ENCODE results near the gene TMEM135.
"Not testable (repeated sequence)": the region's sequence is repeated elsewhere in the genome, so short reads cannot be mapped to it uniquely, and the experiment has no call there.

TMEM135 gene

DNA sequence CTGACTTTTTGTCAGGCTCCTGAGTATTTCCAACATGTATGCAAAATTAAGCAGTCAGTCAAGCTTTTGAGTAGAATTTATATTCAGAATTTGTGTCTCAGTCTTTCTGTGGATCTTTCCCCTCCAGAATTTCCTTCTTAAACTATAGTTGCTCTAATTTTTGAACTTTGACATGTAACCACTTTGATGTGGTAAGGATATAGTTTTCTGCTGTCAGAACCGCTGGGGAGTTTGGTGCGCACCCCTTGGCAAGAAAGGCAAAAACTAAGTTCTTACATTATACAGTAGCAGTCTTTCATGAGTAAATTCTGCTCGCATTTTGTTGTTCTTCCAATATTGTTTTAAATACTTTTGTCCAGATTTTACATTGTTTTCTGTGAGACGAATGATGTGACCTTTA lies 105.9 kb downstream of the TMEM135 start:
- no peak for DNase-seq

DNA sequence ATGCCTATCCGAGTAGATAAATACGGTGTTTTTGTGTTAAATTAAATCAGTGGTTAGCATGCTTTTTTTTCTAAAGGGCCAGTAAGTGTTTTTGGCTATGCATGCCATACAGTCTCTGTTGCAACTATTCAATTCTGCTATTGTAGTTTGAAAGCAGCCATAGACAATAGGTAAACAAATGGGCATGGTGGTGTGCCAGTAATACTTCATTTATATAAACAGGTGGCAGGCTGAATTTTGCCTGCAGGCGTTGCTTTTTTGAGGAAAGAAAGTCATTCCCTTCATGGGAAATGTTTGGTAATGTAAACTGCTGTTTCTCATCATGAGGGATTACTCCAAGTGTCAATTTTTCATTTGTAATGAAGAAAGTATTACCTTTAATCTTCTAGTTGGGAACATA lies 106.5 kb downstream of the TMEM135 start:
- no peak for DNase-seq

DNA sequence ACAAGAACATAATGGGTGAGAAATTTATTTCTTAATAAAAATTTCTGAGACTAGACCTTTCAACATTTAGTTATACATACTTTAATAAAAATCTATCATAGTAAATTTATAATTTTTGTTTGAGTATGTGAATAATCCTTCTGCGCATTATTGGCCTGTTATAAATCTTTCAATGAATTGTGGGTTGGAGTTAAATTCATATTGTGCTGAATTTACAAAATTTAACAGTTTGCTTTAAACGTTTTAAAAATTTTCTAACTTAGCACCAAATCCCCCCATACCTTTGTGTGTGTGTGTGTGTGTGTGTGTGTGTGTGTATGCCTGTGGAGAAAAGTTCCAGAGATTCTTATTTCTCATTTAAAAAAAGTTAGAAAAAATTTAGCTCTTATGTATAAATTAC lies 111.0 kb downstream of the TMEM135 start:
- no peak for DNase-seq

DNA sequence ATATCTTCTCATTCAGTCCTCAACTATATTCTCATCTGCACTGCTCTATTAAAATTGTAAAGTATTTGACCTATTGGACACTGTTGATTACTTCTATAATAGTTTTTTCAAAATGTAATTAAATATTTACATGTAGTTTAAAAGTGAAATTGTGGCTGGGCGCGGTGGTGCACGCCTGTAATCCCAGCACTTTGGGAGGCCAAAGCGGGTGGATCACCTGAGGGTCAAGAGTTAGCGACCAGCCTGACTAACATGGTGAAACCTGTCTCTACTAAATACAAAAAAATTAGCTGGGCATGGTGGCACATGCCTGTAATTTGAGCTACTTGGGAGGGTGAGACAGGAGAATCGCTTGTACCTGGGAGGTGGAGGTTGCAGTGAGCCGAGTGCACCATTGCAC lies 112.0 kb downstream of the TMEM135 start:
- not testable (repeated sequence) for DNase-seq

DNA sequence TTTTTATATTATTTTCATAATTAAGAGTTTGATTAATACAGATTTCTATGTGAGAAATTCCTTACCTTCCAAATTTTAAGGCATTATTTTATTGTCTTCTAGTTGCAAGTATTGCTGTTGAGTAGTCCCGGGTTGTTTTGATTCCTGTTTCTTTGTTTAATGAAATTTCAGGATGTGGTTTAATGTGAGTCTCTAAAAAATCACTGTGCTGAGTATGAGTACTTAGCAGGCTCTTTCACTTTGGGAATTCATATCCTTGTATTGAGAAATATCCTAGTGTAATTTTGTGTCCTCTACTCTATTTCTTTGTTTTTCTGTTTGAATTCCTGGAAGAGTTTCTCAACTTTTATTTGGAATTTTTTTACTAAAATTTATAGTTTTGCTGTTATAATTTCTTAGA lies 113.2 kb downstream of the TMEM135 start:
- no peak for DNase-seq

DNA sequence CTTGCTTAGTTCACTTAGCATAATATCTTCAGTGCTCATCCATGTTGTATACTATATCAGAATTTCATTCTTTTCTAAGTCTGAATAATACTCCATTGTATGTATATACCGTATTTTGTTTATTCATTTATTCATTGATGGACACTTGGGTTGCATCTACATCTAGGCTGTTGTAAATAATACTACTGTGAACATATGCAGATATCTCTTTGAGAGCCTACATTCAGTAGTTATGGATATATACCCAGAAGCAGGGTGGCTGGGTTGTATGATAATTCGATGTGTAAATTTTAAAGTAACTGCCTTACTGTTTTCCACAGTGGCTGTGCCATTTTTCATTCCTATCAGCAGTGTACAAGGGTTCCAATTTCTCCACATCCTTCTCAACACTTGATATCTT lies 116.5 kb downstream of the TMEM135 start:
- DNase-seq, result no peak

DNA sequence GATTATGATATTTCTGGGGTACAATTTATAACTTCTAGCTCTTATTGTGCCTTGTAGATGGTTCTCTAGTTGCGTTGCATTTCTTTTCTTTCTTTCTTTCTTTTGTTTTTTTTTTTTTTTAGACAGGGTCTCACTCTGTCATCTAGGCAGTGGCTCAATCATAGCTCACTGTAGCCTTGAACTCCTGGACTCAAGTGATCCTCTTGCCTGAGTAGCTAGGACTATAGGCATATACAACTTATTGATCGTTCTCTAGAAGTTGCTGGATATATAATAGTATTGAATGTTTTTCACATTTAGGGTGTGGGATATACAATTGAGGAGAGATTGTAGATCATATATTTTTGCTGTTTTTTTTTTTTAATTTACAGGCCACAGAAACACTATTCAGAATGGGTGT lies 119.2 kb downstream of the TMEM135 start:
- no peak for DNase-seq

DNA sequence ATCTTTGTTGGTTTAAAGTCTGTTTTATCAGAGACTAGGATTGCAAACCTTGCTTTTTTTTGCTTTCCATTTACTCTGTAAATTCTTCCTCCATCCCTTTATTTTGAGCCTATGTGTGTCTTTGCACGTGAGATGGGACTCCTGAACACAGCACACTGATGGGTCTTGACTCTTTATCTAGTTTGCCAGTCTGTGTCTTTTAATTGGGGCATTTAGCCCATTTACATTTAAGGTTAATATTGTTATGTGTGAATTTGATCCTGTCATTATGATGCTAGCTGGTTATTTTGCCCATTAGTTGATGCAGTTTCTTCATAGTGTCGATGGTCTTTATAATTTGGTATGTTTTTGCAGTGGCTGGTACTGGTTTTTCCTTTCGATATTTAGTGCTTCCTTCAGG lies 131.3 kb downstream of the TMEM135 start:
- not testable (repeated sequence) for DNase-seq

DNA sequence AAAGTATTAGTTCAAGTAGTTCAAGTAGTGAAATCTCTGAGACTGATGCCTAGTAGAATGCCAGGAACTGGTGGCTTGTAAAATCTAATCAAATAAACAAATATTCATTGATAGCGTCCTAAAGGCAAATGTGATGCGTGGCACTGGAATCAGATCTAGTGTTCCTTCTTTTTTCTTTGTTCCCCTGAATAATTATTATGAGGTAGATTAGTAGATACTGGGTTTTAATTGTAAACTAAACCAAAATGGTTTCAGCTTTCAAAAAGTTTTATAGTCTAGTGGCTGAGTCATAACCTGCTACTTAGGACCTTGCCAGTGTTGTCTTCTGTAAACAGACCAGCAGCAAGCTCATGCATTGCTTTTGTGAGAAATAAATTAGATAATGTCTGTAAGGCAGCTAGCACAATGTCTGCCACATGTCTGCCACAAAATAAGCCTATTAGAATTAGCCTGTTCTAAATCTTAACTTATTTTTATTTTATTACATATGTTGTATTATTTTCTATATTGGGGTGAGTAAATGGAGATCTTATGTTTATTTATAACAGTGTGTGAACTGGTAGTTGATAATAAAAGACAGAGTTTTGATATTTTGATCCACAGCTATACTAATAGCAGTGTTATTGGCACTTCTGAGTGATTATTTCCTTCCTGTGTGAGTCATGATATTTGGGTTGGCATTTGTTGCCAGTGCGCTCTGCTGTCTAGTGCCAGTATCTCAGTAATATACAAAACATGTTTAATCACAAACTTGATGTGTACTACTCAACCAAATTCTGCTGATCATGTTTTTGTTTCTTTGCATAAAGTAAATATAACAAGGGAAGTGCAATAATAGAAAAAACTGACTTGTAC lies 135.7 kb downstream of the TMEM135 start:
- DNase-seq, result no peak

DNA sequence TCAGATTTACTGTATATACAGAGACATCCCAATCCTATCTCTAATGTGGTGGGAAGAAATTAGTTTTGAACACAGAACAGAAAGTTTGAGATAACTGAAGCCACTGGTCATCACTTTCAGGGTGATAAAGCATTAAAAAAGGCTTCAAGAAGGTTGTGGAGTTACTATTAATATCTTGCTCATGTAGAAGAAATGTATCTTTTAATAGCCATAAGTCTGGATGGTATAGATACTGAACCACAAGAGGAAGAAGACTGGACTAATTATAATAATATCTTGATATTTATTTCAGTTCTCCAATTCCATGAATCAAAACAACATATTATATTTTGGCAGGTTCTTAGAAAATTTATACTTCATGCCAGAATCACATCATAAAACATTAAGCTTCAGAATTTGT lies 137.1 kb downstream of the TMEM135 start:
- no peak for DNase-seq

DNA sequence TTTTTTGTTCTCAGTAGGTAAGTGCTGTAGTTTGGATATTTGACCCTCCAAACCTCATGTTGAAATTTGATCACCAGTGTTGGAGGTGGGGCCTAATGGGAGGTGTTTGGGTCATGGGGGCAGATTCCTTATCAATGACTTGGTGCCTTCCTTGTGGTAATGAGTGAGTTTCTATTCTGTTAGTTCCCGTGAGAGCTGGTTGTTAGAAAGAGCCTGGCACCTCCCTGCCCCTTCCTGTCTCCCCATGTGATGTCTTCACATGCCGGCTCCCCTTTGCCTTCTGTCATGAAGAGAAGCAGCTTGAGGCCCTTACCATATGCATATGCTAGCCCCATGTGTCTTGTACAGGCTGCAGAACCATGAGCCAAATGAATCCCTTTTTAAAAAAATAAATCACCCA lies 138.3 kb downstream of the TMEM135 start:
- no peak for DNase-seq

DNA sequence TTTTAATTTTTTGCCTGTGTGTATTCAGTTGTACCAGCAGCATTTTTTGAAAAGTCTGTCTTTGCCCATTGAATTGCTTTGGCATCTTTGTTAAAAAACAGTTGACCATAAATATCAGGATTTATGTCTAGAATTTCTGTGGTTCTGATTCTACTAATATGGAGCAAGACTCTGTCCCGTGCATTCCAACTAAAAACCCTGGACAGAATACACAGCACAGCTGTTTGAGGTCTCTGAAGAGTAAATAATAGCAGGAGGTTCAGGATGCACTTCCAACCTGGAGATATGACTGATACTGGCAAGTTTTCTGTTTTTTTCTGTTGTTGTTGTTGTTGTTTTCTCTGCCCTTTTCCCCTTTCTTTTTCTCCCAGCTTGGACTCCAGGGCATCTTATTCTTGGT lies 141.9 kb downstream of the TMEM135 start:
- no peak for DNase-seq

DNA sequence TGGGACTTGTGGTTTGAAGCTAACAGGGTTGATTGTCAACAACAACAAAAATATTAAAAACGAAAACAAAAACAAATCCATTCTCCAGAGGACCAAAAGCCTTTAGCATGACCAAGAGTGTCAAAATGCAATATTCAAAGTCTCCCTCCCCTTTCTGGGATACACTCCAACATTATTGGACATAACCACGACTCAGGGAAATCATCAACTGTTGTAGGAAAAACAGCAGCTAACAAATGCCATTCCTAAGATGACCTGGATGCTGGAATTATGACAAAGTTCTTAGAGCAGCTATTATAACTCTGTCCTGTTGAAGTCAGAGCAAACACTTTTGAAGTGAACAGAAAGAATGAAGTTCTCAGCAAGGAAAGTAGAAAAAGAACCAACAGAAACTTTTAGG lies 143.0 kb downstream of the TMEM135 start:
- DNase-seq, result no peak

DNA sequence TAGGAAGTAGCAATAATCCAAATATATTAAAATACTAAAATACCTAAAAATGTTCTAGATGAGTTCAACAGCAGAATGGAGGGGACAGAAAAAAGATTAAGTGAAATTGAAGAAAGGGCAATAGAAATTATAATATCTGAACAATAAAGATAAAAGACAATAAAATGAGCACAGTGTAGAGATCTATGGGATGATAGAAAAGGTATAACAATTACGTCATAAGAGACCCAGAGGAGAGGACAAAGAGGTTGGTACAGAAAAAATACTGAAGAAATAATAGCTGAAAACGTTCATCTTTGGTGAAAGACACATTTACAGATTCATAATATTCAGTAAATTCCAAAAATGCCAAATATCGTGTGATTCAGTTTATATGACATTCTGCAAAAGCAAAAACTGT lies 143.4 kb downstream of the TMEM135 start:
- no peak for DNase-seq

DNA sequence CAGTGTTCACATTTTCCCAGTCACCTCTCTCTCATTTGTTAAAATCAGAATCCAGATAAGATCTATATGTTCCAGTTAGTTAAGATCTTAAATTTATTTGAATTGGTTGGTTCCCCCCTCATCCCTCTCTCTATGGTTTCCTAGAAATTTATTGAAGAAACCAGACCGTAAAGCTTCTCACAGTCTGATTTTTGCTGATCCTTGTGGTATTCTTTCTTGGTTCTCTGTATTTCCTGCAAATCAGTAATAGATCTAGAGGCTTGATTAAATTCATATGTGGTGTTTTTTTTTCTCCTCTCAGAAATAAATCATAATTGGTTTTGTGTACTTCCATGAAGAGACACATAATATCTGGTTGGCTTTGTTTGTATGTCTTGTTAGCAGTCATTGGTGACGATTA lies 147.5 kb downstream of the TMEM135 start:
- no peak for DNase-seq

DNA sequence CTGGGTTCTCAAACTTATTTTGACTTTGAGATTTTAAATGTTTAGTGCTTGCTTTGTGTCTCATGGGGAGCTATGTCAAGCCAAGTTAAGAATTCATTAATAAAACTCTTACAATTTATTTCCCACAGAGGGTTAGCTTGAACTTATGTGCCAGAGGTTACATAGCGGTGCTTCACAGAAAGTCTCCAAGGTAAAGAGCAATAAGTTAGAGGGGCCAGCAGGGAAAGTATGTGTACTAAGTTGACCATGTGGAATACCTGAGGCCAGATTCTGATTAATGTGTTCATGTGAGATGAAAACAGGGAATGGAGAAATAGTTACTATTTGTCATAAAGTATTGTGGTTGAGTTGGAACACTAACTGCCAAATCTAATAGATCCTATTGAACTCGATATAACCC lies 149.3 kb downstream of the TMEM135 start:
- no peak for DNase-seq

DNA sequence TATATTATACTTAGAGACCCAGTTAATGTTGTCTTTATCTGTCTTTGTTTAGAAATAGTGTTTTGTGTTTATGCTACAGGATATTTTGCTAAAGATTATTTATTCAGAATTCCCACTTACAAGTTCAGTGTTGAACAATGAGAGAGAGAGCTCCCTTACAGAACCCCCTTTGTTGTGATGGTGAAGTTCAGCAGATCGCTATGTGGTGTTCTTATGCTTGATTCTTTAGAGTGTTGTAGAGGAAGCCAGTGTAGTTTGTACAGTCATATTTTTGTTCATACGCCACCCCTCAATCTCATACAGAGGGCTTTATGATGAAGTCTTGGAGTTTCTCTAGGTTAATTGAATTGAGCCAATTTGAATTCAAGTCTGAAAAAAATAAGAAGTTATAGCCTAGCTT lies 150.2 kb downstream of the TMEM135 start:
- no peak for DNase-seq

DNA sequence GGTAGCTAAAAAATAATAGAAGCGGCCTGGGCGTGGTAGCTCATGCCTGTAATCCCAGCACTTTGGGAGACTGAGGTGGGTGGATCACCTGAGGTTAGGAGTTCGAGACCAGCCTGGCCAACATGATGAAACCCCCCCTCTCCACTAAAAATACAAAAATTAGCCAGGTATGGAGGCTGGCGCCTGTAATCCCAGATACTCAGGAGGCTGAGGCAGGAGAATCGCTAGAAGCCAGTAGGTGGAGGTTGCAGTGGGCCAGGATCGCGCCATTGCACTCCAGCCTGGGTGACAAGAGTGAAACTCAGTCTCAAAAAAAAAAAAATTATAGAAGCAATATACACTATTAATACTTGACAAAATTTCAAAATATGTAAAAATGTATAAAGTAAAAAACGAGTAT lies 150.7 kb downstream of the TMEM135 start:
- not testable (repeated sequence) for DNase-seq

DNA sequence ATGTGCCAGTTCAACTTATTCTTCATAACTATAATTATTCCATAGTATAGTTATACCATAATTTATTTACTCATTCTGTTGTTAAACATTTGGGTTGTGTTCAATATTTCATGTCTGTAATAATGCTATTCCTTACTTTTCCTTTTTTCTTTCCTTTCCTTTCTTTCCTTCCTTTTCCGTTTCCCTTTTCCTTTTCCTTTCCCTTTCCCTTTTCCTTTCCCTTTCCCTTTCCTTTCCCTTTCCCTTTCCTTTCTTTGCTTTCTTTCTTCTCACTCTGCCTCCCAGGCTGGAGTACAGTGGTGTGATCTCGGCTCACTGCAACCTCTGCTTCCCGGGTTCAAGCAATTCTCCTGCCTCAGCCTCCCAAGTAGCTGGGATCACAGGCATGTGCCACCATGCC lies 151.2 kb downstream of the TMEM135 start:
- DNase-seq, result not testable (repeated sequence)

DNA sequence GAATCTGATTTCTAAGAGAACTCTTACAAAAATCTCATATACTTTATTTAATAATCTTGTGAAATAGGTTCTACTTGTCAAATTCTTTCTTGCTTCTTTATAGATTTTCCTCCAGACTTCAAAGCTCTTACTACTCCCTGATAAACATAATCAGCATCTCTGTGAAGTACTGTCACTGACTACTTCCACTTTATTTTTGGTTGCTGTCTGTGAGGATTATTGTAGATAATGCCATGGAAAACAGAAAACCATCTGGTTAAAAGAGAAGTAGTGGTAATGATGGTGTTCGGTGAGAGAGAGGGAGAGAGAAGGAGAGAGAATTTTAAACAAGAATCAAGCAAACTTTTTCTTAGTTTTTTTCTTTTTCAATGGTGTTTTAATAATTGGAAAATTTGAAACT lies 152.3 kb downstream of the TMEM135 start:
- DNase-seq, result no peak

DNA sequence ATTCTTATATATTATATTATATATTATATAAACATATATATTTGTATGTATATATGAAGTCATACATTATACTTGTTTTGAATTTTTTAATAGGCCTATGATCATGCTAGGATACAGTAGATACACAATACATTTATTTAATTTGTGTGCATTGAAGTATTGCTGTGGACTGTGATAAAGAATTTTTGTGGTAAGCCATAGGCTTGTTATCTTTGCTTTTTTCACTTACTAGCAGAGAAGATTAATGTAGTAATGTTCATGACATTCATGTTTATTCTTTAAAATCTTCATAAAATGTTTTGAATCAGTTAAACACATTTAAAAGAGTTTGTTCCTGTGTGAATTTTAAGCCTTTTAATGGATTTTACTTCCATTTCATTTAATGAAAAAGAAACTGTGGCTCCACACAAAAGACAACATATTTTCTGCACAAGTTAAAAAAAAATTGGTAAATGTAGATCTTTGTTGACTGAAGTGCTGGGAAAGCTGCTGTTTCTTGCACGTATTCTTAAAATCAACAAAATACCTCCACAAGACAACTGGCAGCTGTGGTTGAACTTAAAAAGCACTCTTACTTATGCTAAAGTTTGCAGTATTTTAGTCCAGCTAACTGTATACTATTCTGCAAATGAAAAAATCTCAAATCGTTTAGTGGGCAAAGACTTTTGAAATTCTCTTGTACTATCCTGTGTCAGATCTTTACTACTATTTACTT lies 156.2 kb downstream of the TMEM135 start:
- no peak for DNase-seq

DNA sequence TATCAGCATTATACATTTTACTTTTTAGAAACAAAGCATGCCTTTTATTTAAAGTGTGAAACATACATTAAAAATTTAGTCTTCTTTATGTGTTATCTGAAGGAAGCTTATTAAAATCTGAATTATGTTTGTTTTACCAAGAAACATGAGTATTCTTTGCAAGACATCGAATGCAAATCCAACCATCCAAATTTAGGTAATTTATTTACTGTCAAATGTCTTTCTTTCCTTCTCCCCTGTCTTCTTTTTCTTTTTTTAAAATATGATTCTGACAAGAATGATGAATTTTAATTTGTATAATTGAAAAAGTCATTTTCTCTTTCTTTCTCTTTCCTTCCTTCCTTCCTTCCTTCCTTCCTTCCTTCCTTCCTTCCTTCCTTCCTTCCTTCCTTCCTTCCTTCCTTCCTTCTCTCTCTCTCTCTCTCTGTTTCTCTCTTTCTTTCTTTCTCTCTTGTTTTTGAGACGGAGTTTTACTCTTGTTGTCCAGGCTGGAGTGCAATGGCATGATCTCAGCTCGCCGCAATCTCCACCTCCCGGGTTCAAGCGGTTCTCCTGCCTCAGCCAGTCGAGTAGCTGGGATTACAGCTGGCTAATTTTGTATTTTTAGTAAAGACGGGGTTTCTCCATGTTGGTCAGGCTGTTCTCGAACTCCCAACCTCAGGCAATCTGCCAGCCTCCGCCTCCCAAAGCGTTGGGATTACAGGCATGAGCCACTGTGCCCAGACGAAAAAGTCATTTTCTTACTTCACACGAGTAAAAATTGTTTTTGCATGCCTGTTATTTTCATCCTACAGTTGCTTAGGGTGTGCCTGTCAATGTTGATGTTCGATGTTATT lies 157.5 kb downstream of the TMEM135 start:
- DNase-seq, result no peak

DNA sequence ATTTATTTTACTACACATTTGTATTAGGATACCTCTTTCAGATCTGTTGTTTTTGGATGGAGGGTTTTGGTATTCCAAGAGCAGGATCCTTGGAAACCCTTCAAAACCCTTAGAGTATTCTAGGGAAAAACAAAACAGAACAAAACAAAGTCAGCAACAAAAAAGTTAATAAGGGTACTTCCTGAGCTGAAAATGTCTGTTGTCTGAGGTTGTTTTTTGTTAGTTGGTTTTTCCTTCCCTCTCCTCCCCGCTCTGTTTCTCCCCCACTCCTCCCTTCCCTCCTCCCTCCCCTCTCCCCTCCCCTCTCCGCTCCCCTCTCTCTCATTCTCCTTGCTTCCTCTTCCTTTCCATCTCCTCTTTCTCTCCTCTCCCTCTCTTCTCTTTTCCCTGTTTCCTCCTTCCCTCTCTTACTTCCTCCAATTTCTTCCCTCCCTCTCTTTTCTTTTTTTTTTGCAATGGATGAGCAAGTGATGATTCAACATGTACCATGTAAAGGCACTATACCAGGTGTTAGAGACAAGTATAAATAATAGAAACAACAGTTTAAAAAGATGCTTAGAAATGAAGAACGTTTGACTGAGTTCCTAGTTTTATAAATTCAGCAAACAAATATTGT lies 160.6 kb downstream of the TMEM135 start:
- no peak for DNase-seq
